NCI-H1105 treated with DMSO at 0.1 percent for 48 hours (cell line): Measurements from ENCODE around the gene RFX6.

Experiments used
- DNase-seq: peaks from one replicate; lab custom pipeline; 2025; lab: John Stamatoyannopoulos, UW

RFX6 gene

GRCh38 chr6:116902634-116903033, 25.6 kb downstream of the RFX6 start:
- no peak for DNase-seq

DNA sequence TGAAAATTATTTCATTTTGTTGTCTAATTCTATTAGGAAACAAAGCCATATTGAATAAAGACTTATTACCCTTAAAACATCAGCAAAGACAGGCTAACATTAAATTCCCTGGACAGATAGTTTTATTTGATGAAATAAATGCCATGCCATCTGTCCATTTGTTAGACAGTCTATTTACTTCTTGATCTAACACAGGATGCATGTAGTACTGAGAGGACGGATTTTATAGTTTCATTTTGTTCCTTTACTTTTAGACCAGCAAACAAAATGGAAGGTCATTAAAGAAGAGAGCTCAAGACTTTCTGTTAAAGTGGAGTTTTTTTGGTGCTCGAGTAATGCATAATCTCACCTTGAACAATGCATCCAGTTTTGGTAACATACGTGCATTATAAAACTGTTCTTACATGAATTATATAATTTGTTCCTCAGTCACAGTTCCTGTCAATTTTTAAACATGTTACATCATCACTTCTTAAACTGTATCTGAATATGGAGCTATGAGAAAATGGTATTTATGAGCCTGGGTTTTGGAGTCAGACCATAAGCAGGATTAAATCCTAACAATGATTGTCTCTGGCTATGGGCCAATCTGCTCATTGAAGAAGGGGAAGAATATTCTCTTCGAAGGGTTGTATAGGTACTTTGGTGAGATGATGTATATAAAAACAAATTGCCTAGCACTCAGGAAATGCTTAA, 46.0 kb downstream of the RFX6 start:
- no peak for DNase-seq

DNA sequence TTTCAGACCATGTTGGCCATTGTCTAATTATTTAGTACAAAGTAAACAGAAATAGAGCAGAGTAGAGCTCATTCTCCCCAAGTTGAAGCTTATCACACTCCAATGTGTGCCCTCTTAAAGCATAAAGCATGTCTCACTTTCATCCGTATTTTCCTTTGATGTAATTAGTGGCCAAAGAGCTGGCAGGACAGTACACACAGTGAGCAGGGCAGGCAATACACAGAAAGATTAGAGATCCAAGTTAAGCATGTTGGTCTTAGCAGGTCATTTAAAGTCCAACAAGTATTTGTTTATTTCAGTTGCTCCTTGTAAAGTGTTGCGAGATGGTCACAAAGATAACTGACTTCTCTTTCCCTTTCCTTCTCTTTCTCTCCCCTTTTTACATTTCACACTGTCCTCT, 47.2 kb downstream of the RFX6 start:
- no peak for DNase-seq

- no peak for DNase-seq
Measured at GRCh38 chr6:116925088-116925794, 48.2 kb downstream of the RFX6 start.

DNA sequence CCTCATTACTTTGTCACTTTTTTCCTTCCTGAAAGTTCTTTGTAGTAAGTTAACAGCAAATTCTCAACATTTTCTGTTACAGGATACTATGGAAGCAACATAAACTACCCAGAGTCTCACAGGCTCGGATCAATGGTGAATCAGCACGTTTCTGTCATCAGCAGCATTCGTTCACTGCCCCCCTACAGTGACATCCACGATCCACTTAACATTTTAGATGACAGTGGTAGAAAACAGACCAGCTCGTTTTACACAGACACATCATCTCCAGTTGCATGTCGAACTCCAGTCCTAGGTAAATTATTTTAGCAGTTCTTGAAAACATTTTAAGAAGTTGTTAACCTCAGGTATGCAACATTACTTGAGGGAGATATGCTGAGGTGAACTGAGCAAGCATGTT, 51.6 kb downstream of the RFX6 start:
- no peak for DNase-seq

- DNase-seq: no peak
Measured at GRCh38 chr6:116929825-116930224, 52.8 kb downstream of the RFX6 start.

DNA sequence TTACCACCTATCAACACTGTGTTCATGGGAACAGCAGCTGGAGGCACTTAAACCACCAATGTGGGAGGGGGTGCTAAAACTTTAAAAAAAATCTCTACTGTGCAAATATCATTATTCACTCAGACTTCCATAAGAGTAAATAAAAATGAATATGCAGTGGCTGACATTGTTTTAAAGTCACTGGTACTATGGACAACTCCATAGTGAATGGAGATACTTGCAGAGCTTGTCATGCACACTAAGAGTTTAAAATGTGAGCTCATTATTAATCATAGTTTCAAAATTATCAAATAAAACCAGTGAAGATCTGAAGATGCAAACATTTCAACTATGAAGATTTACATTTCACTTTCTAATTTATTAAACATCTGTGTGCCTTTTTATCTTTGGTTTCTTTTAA, 54.4 kb downstream of the RFX6 start:
- DNase-seq: no peak

GRCh38 chr6:116932496-116932895, 55.5 kb downstream of the RFX6 start:
- no peak for DNase-seq

DNA sequence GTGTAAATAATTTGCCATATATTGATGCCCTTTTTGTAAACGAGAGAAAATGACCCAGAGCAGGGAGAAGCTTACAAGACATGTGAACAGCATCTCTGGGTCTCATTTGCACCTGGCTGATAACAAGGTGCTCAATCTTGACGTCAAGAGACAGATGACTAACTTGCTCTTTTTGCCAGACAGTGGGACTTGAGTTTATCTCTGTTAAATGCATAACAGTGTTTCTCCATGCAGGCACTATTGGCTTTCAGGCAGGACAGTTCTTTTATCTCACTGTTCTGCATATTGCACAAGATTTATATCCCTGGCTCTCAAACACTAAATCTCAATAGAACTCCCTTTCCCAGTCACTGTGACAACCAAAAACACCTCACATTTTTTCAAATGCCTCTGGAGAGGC, 56.4 kb downstream of the RFX6 start:
- no peak for DNase-seq

DNA sequence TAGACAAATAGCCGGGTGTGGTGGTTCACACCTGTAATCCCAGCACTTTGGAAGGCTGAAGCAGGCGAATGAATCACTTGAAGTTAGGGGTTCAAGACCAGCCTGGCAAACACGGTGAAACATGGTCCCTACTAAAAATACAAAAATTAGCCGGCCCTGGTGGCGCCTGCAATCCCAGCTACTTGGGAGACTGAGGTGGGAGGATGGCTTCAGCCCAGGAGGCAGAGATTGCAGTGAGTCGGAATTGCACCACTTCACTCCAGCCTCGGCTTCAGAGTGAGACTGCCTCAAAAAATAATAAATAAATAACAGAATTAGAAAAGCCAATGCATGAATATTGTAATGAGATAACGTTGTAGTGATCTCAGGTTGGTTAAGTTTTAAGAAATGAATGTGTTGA, 61.3 kb downstream of the RFX6 start:
- no peak for DNase-seq

DNA sequence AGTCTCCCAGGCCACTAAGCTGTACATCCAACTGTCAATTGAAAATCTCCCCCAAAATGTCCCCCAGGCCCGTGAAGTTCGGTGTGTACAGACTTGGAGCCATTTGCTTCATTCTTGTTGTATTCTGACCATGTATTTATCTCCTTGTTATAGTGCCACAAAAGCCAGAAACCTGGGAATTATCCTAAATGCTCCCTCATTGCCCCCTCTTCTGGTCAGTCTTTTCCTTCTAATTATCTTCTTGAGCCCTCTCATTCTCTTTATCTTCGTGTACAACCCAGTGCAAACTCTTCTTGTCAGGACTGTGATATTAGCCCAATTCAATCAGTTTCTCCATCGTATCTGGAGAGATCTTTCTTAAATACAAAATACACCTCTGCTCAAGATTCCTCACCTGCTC, 64.7 kb downstream of the RFX6 start:
- no peak for DNase-seq

GRCh38 chr6:116945809-116946208, 68.8 kb downstream of the RFX6 start:
- no peak for DNase-seq

DNA sequence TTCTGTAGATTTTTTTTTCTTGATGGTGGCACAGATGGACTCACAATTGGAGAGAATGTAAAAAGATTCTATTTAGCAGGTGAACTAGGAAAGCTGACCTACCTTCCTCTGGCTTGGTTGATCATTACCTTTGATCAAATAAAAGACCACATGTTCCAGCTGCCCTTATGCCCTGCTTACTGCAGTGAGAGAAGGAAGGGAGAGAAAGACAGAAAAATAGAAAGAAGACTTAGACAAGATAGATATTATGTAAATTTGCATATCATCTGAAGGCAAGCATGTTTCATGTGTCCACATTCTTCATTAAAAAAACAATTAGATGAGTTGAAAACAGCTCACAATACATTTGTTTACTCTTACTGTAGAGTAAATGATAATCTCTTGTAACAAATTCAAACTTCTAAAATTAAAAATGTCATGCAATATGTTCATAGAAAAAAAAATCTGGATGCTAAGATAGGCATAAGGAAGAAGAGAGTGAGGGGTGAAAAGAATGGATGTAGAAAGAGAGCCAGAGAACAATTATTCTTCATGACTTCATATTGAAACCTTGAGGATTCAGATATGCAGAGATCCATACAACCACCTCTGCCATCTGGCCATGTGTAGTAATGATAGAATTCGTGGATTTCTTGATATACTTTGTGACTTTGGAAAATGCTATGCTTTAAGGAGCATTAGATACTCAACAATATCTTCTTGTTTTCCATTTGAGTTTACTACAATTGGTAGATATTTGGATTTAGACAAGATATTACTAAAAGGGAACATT, 71.7 kb downstream of the RFX6 start:
- no peak for DNase-seq

DNA sequence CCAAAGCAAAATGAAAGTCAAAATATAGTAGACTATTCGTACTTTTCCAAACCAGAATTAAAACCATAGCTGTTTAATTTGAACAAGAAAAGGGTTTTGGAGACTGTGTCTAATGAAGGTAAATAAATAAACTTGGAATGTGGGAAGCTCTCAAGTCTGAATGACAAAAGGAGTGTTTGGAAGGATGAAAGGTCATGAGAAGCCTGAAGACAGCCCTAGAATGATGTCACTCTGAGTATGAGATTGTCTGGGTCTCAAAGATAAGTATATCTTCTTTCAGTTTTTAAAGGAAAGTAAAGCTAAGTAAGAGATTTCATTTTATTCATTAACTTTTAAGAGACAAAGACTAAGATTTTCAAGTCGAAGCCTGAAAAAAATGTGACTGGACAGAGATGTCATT, 72.9 kb downstream of the RFX6 start:
- no peak for DNase-seq

GRCh38 chr6:116954335-116954734, 77.3 kb downstream of the RFX6 start:
- no peak for DNase-seq

DNA sequence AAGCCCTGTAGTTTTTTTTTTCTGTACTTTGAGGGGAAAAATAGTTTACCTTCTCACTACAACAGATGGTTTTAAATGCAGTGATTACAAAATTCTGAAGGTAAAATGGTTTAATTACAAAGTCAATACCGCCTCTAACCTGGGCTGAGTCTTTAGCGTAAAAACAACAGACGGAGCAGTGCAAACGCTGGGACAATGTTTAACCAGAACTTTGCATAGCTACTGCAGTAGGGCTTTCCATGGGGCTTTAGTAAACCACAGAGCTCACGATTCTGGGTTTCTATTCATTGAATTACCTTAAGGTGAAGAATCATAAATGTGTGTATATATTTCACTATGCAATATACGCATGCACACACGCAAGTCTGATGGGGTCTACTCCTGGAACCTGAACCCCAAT, 77.9 kb downstream of the RFX6 start:
- no peak for DNase-seq

- DNase-seq: no peak
Measured at GRCh38 chr6:116955773-116956172, 78.7 kb downstream of the RFX6 start.

GRCh38 chr6:116963972-116964371, 86.9 kb downstream of the RFX6 start:
- no peak for DNase-seq

DNA sequence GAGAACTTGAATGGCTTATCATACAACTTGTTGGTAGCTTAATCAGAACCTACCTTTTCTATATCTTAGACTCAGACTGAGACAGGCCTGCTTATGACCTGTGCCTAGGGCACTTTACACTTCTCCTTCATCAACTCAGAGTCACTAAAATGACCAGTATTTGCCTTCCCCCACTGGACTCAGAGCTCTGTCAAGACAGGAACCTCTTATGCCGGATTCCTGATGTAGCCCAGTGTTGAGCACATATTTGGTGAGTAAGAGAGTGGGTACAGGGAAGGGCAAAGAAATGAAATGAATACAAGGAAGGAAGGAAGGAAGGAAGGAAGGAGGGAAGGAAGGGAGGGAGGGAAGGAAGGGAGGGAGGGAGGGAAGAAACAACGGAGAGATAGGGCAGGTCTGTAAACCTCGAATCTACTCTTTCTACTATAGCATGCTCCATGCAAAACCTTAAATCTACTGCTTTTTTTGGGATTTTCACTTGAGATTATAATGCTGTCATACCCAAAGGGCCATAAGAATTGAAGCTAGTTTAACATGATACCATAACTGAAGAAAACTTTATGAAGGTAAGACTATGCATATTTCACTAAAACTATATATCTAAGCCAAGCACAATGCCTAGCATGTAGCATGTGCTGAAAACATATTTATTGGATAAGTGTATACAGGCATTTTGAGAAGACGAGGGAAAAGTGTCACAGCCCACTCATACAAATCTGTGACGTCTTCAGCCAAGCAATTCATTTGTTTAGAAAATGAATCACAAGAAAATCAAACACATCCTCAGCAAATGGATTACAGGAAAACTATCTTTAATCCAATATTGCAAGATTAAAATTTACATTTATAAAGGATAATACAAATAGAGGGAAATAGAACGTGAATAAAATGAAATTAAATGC, 89.9 kb downstream of the RFX6 start:
- DNase-seq: no peak

DNA sequence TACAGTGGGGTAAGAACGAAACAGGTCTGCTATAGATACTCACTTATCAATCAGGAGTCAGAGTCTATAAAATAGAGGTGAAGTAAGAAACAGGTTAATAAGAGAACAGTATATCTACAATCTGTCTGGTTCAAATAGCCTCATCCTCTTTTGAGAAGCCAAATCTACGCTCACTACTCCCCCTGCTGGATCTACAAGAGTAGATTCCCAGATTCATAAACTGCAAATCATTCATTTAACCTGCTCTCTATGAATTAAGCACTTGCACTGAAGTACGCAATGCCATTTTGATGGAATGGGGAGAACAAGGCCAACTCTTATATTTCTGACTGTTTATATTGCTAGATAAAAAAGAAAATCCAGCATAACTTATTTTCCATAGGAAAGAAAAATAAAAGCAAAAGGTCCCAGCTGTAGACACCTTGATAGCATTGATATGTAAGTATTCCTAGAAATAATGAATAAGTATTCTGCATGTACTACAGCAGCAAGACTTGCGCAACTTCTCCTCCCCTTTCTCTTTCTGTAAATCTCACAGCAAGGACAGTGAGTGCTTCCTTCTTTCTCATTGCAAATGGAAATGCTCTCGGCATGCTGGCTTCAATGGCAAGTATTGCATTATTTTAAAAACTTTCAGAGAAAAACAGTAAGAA, 92.3 kb downstream of the RFX6 start:
- peak; percentile 74 for DNase-seq

DNA sequence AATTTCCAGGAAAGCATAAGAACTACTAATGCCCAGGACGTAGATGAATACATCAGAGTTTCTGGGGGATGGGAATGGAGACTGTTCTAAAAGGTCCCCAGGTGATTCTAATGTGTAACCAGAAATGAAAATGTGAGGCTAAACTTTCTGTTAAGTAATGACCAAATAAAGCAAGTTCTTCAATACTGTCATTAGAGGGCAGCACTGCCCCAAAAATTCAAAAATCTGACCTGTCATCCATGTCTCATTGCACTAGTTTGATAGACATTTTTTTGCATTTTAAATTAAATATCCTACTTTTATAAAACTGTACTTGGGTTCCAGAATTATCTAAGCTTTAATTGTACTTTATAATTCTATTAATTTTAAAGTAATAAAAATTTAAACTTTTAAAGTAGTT, 94.9 kb downstream of the RFX6 start:
- DNase-seq: peak; percentile 62

DNA sequence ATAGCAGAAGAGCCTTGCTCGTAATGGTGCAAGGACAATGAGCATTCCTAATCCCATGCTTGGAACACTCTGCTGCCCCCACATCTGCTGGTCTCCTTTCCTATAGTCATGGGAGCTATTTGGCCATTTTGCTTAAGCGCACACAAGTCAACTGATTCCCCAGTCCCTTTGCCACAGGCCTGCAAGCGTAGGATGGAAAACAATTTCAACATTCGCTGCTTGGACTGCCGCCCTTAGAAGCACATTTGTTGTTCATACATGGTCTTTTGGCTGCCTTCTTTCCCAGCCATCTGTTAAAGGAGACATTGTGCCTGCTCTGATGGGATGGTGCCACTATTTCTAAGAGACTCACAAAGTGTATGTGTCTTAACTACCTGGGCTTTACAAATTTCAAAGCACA, 96.9 kb downstream of the RFX6 start:
- DNase-seq: no peak
